ENCODE data around the gene NOX5. TPM values are rescaled to one million over a fixed set of nuclear protein-coding genes. Genes with fewer than 3 reads are reported as not detected.
A peak's percentile ranks its signal among the peaks of the same experiment; 100 is the strongest.

NOX5 gene
- total RNA-seq, 4 donors from 2014 or later: 1.6 TPM; not detected in 3

- H3K4me3 ChIP-seq: peak overlapping the region; percentile 37
- 76% methylated on average over 5 of the region's 42 CpGs for WGBS
- no peaks in the 10 kb centered on the region for H3K36me3 ChIP-seq
- no peaks in the 10 kb centered on the region for H3K9me3 ChIP-seq
- no peak for DNase-seq (ENCODE audit: low spot score in 2 of 2)
- H3K27me3 ChIP-seq: peaks cover 12% of the 10 kb centered on the region
- H3K4me1 ChIP-seq: peaks cover 11% of the 10 kb centered on the region
- TF ChIP-seq CTCF (IDR thresholded peaks at IDR 0.05) (peak in 1 of 2 donors; percentile 57), POLR2AphosphoS5 (IDR thresholded peaks at IDR 0.05) (no peak), EP300 (IDR thresholded peaks at IDR 0.05) (no peak), POLR2A (IDR thresholded peaks at IDR 0.05) (no peak)
- no peak overlapping the region for H3K27ac ChIP-seq
Observed at GRCh38 chr15:69031013-69032001, 16.8 kb downstream of the NOX5 start.

GRCh38 chr15:69032031-69032430 lies 17.5 kb downstream of the NOX5 start:
- Histone ChIP-seq H3K4me1 (peaks cover 11% of the 10 kb centered on the region), H3K4me3 (peak overlapping the region; percentile 37), H3K27me3 (peaks cover 12% of the 10 kb centered on the region), H3K27ac (no peak overlapping the region), H3K36me3 (no peaks in the 10 kb centered on the region), H3K9me3 (no peaks in the 10 kb centered on the region)
- WGBS: 27% methylated on average over 5 of the region's 5 CpGs
- no peak for TF ChIP-seq POLR2AphosphoS5 (IDR thresholded peaks at IDR 0.05)
- TF ChIP-seq POLR2A (IDR thresholded peaks at IDR 0.05): no peak
- no peak for TF ChIP-seq CTCF (IDR thresholded peaks at IDR 0.05)
- TF ChIP-seq EP300 (IDR thresholded peaks at IDR 0.05): no peak
- DNase-seq (ENCODE audit: low spot score in 2 of 2): no peak

GRCh38 chr15:69032703-69033373 lies 18.3 kb downstream of the NOX5 start:
- TF ChIP-seq CTCF (IDR thresholded peaks at IDR 0.05) (no peak), POLR2AphosphoS5 (IDR thresholded peaks at IDR 0.05) (no peak), POLR2A (IDR thresholded peaks at IDR 0.05) (no peak), EP300 (IDR thresholded peaks at IDR 0.05) (no peak)
- H3K9me3 ChIP-seq: no peaks in the 10 kb centered on the region
- H3K27ac ChIP-seq: no peak overlapping the region

GRCh38 chr15:69034352-69034751 lies 19.9 kb downstream of the NOX5 start:
- 55% methylated on average over 4 of the region's 4 CpGs for WGBS
- Histone ChIP-seq H3K27me3 (peaks cover 8% of the 10 kb centered on the region), H3K4me1 (peaks cover 11% of the 10 kb centered on the region), H3K9me3 (no peaks in the 10 kb centered on the region), H3K27ac (no peak overlapping the region), H3K36me3 (no peaks in the 10 kb centered on the region), H3K4me3 (no peak overlapping the region)
- no peak for TF ChIP-seq POLR2AphosphoS5 (IDR thresholded peaks at IDR 0.05)
- TF ChIP-seq POLR2A (IDR thresholded peaks at IDR 0.05): no peak
- no peak for TF ChIP-seq CTCF (IDR thresholded peaks at IDR 0.05)
- no peak for TF ChIP-seq EP300 (IDR thresholded peaks at IDR 0.05)
- no peak for DNase-seq (ENCODE audit: low spot score in 2 of 2)

More at GRCh38 chr15:69032703-69033373, 18.3 kb downstream of the NOX5 start:
- no peaks in the 10 kb centered on the region for H3K36me3 ChIP-seq
- peaks cover 8% of the 10 kb centered on the region for H3K27me3 ChIP-seq
- peaks cover 11% of the 10 kb centered on the region for H3K4me1 ChIP-seq
- DNase-seq (ENCODE audit: low spot score in 2 of 2): no peak
- H3K4me3 ChIP-seq: no peak overlapping the region
- 93% methylated on average over 18 of the region's 43 CpGs for WGBS
